HG02610 (cell line): ENCODE data around the gene BPIFB6.

Source experiments
- ATAC-seq: cut with Tn5 transposase; IDR thresholded peaks from one replicate; pipeline ENCODE4 v1.9.1; 2021; ENCODE audit warnings: mild to moderate bottlenecking, moderate library complexity; ENCODE audit not compliant: unreplicated experiment

The BPIFB6 gene, protein sequence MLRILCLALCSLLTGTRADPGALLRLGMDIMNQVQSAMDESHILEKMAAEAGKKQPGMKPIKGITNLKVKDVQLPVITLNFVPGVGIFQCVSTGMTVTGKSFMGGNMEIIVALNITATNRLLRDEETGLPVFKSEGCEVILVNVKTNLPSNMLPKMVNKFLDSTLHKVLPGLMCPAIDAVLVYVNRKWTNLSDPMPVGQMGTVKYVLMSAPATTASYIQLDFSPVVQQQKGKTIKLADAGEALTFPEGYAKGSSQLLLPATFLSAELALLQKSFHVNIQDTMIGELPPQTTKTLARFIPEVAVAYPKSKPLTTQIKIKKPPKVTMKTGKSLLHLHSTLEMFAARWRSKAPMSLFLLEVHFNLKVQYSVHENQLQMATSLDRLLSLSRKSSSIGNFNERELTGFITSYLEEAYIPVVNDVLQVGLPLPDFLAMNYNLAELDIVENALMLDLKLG

DNA sequence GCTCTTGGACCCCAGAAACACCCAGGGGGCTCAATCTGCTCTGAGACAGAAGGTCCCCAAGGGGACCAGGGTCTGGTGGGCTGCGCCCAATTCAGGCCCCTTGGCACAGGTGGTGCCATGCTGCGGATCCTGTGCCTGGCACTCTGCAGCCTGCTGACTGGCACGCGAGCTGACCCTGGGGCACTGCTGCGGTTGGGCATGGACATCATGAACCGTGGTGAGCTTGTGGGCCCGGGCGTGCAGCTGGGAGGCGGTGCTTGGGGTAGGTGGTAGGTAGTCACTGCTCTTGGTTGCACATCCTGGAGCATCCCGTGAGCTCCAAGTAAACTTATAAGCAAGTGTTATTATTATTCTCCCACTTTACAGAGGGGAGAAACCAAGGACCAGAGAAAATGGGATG, at the start of gene BPIFB6:
TSS of gene BPIFB6 (plus strand) at position 118 of the 400 bp plus-strand sequence. CDS start at position 118, 0 bp downstream.
- ATAC-seq, result no peak

DNA sequence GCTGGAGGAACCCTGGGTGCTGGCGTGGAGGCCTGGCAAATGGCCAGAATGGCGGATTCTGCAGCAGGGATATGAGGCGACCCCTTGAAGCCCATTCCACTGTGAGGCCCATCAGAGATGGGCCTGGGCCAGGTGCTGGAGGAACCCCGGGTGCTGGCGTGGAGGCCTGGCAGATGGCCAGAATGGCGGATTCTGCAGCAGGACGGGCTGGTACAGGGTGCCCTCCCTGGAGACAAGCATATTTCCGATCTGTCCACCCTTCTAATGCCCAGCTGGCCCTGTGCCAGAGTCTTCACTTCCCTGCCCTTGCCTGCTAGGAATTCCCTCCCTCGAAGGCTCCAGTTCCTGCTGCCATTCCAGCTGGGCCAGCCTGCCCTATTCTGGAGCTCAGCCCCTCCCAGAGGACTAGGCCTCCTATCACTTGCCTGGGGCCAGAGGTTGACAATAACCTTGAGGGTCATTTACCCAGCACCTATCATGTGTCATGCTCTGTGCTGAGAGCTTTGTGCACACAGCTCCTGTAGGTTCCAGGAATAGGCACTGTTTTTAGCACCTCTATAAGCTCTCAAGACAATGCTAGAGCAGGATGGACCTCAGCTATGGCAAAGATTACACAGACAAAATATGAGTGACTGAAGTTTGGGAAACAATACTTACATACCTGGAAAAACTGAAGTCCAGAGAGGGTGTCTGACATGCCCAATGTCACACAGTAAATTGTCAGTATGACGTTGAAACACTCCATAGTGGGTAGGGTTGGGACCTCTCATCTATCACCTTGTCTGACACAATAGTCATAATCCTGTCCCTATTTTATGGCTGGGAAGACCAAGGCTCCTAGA, 48.6 kb upstream of the BPIFB6 start:
- ATAC-seq, result no peak

GRCh38 chr20:32983459-32984112, 47.9 kb upstream of the BPIFB6 start:
- no peak for ATAC-seq

DNA sequence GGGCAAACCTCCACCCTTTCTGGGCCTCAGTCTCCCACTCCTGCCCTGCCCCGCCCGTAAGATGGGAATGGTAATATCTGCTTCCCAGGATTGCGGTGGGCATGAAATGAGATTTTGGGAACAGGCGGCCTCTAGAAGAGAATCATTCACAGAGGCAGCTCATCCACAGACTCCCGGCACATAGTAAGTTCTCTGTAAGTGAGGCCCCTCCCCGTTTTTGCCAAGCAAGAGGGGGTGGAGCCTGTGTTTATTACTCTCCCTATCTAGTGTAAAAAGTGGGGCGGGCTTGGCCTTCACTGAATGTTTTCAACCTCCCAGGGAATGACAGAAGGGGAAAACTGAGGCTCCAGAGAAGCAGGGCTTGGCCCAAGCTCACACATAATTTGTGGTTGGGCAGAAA, 47.3 kb upstream of the BPIFB6 start:
- no peak for ATAC-seq

DNA sequence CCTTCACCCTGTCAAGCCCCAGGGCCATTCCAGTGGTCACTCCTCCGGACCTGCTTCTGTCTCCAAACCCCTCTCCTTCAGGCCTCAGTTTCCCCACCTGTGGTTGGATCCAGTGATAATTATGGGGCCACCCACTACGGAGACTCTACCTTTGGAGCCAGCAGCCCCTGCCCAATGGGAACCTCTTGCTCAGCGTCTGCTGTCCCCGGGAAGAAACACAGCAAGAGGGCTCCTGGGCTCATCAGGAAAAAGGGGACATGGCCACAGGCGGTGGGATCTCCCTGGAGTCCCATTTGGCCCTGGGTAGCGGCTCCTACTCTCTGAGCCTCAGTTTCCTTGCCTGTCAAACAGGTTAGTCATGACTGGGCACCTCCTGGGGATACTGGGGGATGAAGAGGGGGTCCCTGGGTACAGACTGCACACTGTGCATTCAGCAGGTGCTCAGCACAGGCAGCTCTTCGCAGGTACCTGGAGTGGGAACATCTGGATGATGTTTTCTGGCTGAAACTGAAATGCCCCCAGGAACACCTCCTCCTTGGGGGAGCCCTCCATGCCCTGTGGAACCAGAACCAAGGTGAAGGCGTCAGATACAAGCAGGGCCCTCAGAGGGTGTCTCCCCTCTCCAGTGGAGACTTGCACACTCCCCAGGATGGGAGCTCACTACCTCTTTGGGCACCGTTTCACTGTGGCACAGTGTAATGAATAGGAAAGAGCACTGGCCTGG, 46.7 kb upstream of the BPIFB6 start:
- ATAC-seq, result no peak

- no peak for ATAC-seq
Measured at GRCh38 chr20:32985596-32985995, 45.9 kb upstream of the BPIFB6 start.

- ATAC-seq, result no peak
Measured at GRCh38 chr20:32986331-32986966, 45.0 kb upstream of the BPIFB6 start.

DNA sequence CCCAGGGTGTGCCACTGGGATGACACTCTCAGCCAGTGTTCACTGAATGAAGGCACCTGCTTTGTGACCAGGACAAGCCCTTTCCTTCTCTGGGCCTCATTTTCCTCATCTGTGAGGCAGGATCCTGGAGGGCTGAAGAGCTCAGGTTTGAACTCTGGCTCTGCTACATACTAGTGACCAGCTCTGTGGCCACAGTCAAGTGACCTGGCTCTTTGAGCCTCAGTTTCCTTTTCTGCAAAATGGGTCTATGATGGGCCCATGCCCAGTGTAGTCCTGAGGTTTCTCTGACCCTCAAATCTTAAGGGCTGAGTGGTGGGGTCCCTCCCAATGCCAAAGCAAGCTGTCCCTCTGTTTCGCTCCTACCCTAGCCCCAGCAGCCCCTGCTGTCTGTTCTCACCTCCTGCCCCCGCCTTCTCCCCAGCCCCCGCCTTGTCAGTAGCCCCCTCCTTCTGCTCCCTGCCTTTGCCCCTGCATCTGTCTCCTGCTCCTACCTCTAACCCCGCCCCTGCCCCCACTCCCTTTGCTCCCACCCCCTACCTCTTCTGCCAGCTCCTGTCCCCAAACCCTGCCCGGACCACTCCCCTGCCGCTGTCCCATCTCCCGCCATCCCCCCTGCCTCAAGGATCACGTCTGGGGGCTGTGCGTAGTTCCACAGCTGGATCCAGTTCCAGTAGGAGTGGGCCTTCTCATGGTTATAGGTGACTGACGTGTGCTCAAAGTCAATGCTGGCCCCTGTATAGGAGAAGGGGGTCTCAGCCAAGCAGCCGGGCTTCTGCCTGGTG, 44.2 kb upstream of the BPIFB6 start:
- no peak for ATAC-seq

GRCh38 chr20:32988008-32988407, 43.4 kb upstream of the BPIFB6 start:
- no peak for ATAC-seq

- no peak for ATAC-seq
Measured at GRCh38 chr20:32989507-32990283, 41.8 kb upstream of the BPIFB6 start.

GRCh38 chr20:32990426-32990825, 41.0 kb upstream of the BPIFB6 start:
- no peak for ATAC-seq

DNA sequence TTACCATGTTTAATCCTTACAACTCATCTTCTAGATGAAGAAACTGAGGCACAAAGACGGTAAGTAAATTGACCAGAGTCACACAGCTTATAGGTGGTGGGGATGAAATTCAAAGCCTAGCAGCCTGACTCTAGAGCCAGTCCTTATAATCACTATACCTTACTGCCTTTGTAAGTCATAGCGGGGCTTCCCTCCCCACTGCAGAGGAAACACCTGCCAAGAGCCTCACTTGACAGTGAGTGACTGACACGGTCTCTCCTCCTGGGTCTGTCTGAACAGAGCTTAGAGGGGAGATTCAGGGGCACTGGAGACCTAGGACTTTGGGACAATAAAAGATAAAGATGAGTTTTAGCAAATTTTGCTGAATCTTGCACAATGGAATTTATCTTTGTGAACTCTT, 40.1 kb upstream of the BPIFB6 start:
- ATAC-seq, result no peak

GRCh38 chr20:32991792-32992641, 39.4 kb upstream of the BPIFB6 start:
- no peak for ATAC-seq

DNA sequence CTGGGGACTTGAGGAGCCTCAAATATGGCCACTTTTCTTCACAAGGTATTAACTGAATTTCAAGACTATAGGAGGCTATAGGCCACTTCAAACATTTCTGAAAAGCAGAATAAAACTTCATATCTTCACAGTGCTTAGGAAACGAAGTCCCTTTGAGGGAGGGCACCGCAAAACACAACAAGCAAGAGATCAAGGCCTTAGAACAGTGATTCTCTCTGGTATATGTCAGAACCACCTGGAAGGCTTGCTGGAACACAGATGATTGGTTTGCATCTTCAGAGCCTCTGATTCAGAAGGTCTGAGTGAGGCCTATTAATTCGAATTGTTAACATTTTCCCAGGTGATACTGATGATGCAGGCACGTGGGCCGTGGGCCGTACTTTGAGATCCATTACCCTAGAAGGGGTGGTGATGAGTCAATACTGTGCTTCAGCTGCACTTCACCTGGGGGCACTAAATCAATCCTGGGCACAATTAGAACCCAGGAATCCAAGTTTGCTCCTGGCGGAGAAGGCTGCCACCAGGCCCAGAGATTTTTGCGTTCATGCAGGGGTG, 37.9 kb upstream of the BPIFB6 start:
- ATAC-seq, result no peak

- ATAC-seq, result no peak
Measured at GRCh38 chr20:32995802-32996201, 35.6 kb upstream of the BPIFB6 start.

GRCh38 chr20:32997431-32997830, 34.0 kb upstream of the BPIFB6 start:
- no peak for ATAC-seq

DNA sequence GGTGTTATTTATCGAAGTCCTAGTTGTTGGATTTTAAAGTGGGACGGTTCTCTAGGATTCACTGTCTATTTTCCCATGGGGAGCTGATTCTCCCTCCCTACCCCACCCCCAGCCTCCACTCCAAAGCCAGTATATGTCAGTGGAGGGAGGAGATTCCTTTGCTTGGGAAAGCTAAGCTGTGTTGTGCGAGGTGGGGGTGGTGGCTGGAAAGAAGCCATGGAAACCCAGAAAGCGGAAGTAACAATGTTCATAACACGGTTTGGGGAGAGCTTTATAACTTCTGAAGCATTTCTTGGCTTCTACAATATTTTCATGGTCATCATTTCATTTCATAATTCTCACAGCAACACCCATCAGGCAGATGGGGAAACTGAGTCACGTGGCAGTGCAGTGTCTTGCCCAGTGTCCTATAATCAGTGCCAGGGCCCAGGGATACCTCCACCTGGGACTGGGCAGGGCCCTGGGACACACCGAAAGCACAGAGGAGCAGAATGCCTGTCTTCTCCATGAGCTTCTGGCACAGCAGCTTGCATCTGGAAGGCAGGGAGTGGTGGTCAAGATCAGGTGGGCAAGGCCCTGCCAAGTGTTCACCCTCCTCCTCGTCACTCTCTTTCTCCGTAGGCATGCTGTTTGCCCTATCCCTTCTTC, 31.7 kb upstream of the BPIFB6 start:
- no peak for ATAC-seq
